Left lung (tissue), 10 donors: ENCODE data around the gene AGPAT3. TPM values are rescaled to one million over a fixed set of nuclear protein-coding genes. Genes with fewer than 3 reads are reported as not detected.

Source experiments
- ATAC-seq: fragments of 200-7000 bp; cut with Tn5 transposase; one replicate; pipeline ENCODE4 v1.9.1; 2020; ENCODE audit warnings: moderate library complexity
- DNase-seq, 4 donors: peaks; one replicate each; pipeline ENCODE4 v3.0.0-alpha.2; 2013 to 2020
- H3K27ac ChIP-seq, 2 donors: fragments of 200-600 bp; sonication (generic) in 1 of 2; one replicate each; pipeline versions ENCODE4 v1.5.0 to v1.8.0; 2020 to 2021
- H3K27me3 ChIP-seq, 2 donors: fragments of 200-600 bp; sonication (generic) in 1 of 2; one replicate each; pipeline versions ENCODE4 v1.5.0 to v1.8.0; 2020 to 2021
- H3K36me3 ChIP-seq, 2 donors: fragments of 200-600 bp; sonication (generic) in 1 of 2; one replicate each; pipeline versions ENCODE4 v1.5.0 to v1.8.0; 2020 to 2021
- H3K4me1 ChIP-seq, 2 donors: fragments of 200-600 bp; one replicate each; pipeline ENCODE4 v1.8.0; 2021
- H3K4me3 ChIP-seq, 2 donors: fragments of 200-600 bp; sonication (generic) in 1 of 2; one replicate each; pipeline versions ENCODE4 v1.5.0 to v1.8.0; 2020 to 2021; ENCODE audit warnings: mild to moderate bottlenecking in 1 of 2
- H3K9me3 ChIP-seq, 2 donors: fragments of 200-600 bp; sonication (generic) in 1 of 2; one replicate each; pipeline versions ENCODE4 v1.5.0 to v1.8.0; 2020 to 2021
- intact Hi-C, 2 donors: fragments of 100-400 bp; cut with DNase I; formaldehyde crosslinking; loops; one replicate each; pipeline versions ENCODE4 v1.11.2 to v1.14.2; 2022
- polyA plus RNA-seq, 6 donors: library from polyadenylated mRNA; unstranded; fragments of 120-200 nt; gene quantifications; one replicate each; pipeline ENCODE4 v1.2.1, GENCODE V29; 2013; ENCODE audit not compliant: insufficient read length in 6 of 6
- total RNA-seq, 2 donors: library from RNA; stranded (reverse); fragmentation: NEBNext Ultra II Directional; extraction: Animal tissue kit (Norgen Biotek cat#: 25700); gene quantifications; one replicate each; pipeline ENCODE4 v1.2.1, GENCODE V29; 2021
- TF ChIP-seq, protein P1 (sequence below), 2 donors: fragments of 200-600 bp; sonication (generic) in 1 of 2; IDR thresholded peaks; one replicate each; pipeline versions ENCODE4 v1.5.0 to v1.8.0; 2021; ENCODE audit warnings: antibody characterized with exemption in 2 of 2
- donor health status: DM: no; HTN: yes; CAD: no.
- donor health status: DM: no; HTN: no; CAD: no.

Gene AGPAT3
- total and polyA plus RNA-seq, 8 donors = 37.4 to 111 (median 42.8) TPM

DNA sequence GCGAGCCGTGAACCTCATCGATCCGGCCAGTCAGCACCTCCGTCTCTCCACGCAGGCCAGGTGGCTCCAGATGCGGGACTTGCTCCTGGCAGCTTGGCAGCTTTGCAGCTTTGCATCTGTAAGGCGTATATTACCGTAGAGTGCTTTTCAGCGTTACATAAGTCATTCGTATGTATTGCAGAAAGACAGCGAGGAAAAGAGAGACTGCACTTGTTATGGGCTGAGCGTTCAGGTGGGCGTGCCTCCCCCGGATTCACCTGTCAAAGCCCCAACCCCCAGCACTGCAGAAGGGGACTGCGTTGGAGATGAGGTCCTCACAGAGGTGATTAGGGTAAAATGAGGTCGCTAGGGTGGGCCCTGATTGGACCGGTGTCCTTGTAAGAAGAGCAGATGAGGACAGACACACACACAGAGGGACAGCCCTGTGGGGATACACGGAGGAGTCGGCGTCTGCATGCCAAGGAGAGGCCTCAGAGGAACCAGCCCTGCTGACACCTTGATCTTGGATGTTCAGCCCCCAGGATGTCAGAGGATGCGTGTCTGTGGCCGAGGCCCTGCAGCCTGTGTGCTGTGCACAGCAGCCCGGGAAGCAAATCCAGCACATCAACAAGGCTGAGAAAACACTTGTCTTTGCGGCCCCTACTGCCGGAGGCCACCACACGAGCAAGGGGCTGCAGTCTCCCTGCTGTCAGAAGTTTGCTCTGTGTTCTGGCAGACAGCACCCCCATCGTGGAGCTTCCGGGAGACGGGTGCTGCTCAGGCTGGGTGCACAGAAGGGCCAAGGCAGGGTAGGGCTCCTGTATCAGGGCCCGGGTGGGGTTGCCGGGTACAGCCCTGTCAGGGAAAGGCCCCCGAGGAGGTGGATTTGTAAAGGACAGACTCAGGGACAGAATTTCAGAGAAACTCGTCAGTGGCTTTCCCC lies 10.9 kb upstream of the AGPAT3 start:
- peaks cover 0 to 16% of the 10 kb centered on the region in 2 donors for H3K4me1 ChIP-seq
- intact Hi-C loops = no loop called here
- H3K27ac ChIP-seq = no peak overlapping the region
- peak in 1 of 4 donors; percentile 65 for DNase-seq
- H3K36me3 ChIP-seq = no peaks in the 10 kb centered on the region
- ATAC-seq = no peak
- H3K9me3 ChIP-seq = peaks cover 0 to 4% of the 10 kb centered on the region in 2 donors
- TF ChIP-seq, protein P1, sequence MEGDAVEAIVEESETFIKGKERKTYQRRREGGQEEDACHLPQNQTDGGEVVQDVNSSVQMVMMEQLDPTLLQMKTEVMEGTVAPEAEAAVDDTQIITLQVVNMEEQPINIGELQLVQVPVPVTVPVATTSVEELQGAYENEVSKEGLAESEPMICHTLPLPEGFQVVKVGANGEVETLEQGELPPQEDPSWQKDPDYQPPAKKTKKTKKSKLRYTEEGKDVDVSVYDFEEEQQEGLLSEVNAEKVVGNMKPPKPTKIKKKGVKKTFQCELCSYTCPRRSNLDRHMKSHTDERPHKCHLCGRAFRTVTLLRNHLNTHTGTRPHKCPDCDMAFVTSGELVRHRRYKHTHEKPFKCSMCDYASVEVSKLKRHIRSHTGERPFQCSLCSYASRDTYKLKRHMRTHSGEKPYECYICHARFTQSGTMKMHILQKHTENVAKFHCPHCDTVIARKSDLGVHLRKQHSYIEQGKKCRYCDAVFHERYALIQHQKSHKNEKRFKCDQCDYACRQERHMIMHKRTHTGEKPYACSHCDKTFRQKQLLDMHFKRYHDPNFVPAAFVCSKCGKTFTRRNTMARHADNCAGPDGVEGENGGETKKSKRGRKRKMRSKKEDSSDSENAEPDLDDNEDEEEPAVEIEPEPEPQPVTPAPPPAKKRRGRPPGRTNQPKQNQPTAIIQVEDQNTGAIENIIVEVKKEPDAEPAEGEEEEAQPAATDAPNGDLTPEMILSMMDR (IDR thresholded peaks at IDR 0.05) = no peak
- no peak overlapping the region for H3K4me3 ChIP-seq
- no peaks in the 10 kb centered on the region for H3K27me3 ChIP-seq

- no peaks in the 10 kb centered on the region for H3K36me3 ChIP-seq
- intact Hi-C loops = no loop called here
- peaks cover 0 to 15% of the 10 kb centered on the region in 2 donors for H3K4me1 ChIP-seq
- ATAC-seq (peak; percentile 91), DNase-seq (peak in 2 of 4 donors; percentile 65 to 70)
- TF ChIP-seq, protein P1 (IDR thresholded peaks at IDR 0.05) = no peak
- H3K27ac ChIP-seq = no peak overlapping the region
- no peaks in the 10 kb centered on the region for H3K27me3 ChIP-seq
- H3K4me3 ChIP-seq = no peak overlapping the region
- H3K9me3 ChIP-seq = peaks cover 0 to 4% of the 10 kb centered on the region in 2 donors
Measured at GRCh38 chr21:43854773-43855633, 10.0 kb upstream of the AGPAT3 start.

DNA sequence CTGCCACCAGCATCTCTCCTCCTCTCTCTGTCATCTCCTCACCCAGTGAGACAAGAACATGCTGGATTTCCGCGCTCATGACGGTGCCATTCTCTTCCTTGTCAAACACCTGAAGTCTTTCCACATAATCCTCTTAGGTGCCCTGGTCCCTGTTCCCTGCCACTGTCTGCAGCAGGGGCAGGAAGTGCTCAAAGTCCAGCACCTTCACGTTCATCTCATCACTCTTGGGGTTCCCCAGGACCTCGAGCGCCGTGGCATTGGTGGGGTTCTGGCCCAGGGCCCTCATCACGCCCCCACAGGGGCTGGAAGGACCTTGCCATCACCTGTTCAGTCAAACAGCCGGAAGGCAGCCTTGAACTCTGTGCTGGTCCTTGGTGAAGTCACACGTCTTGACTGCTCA lies 9.1 kb upstream of the AGPAT3 start:
- intact Hi-C loops = no loop called here
- ATAC-seq = no peak

DNA sequence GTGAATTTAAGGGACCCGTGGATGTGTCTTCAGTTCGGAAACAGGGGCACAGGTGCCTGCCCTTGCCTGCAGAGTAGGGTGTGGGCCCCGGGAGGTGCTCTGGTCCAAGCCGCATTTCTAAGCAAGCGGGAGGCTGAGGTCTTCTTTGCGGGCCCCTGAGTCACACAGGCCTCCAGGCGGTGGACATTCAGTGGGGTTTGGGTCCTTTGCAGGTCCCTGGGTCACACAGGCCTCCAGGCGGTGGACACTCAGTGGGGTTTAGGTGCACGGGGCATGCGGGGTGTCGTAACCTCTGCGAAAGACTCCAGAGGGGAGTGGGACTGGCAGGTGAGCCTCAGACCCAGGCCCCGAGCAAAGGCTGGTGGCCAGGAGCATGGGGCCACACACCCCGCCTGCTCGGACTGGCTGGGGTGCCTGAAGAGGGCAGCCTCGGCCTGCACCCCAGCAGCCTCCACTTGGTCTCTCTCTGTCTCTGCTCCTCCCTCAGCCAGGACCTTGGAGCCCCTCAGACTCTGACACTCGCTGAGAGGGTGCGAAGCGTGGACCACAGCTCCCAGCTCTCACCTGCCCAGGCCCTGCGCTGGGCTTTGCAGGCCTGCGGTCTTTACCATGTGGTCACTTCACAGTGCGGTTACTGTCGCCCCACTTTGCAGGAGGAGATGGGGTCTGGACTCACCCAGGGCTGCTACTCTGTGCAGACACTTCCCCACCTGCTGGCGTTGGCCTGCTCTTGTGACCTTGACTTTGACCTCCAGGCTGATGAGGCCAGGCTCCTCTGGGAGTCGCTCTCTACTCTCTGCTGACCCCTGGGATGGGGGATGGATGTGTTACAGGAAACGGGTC lies 6.0 kb upstream of the AGPAT3 start:
- no peak overlapping the region for H3K27ac ChIP-seq
- H3K36me3 ChIP-seq = no peaks in the 10 kb centered on the region
- intact Hi-C loops = no loop called here
- ATAC-seq = no peak
- H3K4me3 ChIP-seq = no peak overlapping the region
- H3K9me3 ChIP-seq = no peaks in the 10 kb centered on the region
- TF ChIP-seq, protein P1 (IDR thresholded peaks at IDR 0.05) = no peak
- DNase-seq = peak in 1 of 4 donors; percentile 43
- H3K27me3 ChIP-seq = peaks cover 0 to under 1% of the 10 kb centered on the region in 2 donors
- H3K4me1 ChIP-seq = peaks cover 0 to 17% of the 10 kb centered on the region in 2 donors

More for the DNA sequence above, 9.1 kb upstream of the AGPAT3 start:
- H3K4me3 ChIP-seq = no peak overlapping the region
- H3K27me3 ChIP-seq = no peaks in the 10 kb centered on the region
- TF ChIP-seq, protein P1 (IDR thresholded peaks at IDR 0.05) = no peak
- no peak overlapping the region for H3K27ac ChIP-seq
- peak in 1 of 4 donors; percentile 29 for DNase-seq
- H3K9me3 ChIP-seq = peaks cover 0 to 3% of the 10 kb centered on the region in 2 donors
- H3K36me3 ChIP-seq = no peaks in the 10 kb centered on the region
- H3K4me1 ChIP-seq = peaks cover 0 to 12% of the 10 kb centered on the region in 2 donors
